ENCODE measurements around the gene FRYL. TPM values are rescaled to one million over a fixed set of nuclear protein-coding genes. Genes with fewer than 3 reads are reported as not detected.
A peak's percentile ranks its signal among the peaks of the same experiment; 100 is the strongest.

The FRYL gene
- total and polyA plus RNA-seq, 2 of the 13 experiments (the other 11 are each of a cell fraction or from before 2014, with no cell fraction given) = 9.7 to 19.6 TPM

- TF ChIP-seq PRDM10 (CRISPR knock-in tag; IDR thresholded peaks at IDR 0.05; ENCODE audit: low read depth) = 0 out of 2 replicates have a peak, but pooled peaks have one; percentile 54
- no peak for TF ChIP-seq THAP7 (CRISPR knock-in tag; IDR thresholded peaks at IDR 0.05)
- no peak for TF ChIP-seq TARDBP (CRISPR knock-in tag; IDR thresholded peaks at IDR 0.05)
- peak; percentile 34; the same call in 1 of the 2 replicates for TF ChIP-seq TBX3 (IDR thresholded peaks at IDR 0.05; ENCODE audit: borderline replicate concordance)
- TF ChIP-seq ZNF180 (CRISPR knock-in tag; IDR thresholded peaks at IDR 0.05; ENCODE audit: borderline replicate concordance, low read depth) = no peak
- no peak for TF ChIP-seq SOX5 (CRISPR knock-in tag; IDR thresholded peaks at IDR 0.05; ENCODE audit: borderline replicate concordance)
- no peak for TF ChIP-seq YEATS4 (CRISPR knock-in tag; IDR thresholded peaks at IDR 0.05; ENCODE audit: borderline replicate concordance)
- TF ChIP-seq ZNF501 (CRISPR knock-in tag; IDR thresholded peaks at IDR 0.05) = no peak
- no peak for TF ChIP-seq KDM3A (CRISPR knock-in tag; IDR thresholded peaks at IDR 0.05; ENCODE audit: low read depth)
- TF ChIP-seq ZNF761 (CRISPR knock-in tag; conservative IDR thresholded peaks at IDR 0.05) = no peak
- TF ChIP-seq SCMH1 (CRISPR knock-in tag; IDR thresholded peaks at IDR 0.05; ENCODE audit: borderline replicate concordance) = no peak
- TF ChIP-seq RNF2 (conservative IDR thresholded peaks at IDR 0.05; ENCODE audit: low read depth) = no peak
- no peak for TF ChIP-seq ZNF891 (CRISPR knock-in tag; IDR thresholded peaks at IDR 0.05)
- TF ChIP-seq ELF4 (CRISPR knock-in tag; IDR thresholded peaks at IDR 0.05; ENCODE audit: borderline replicate concordance) = no peak
- TF ChIP-seq ZNF720 (CRISPR knock-in tag; IDR thresholded peaks at IDR 0.05) = no peak
- TF ChIP-seq MBD4 (IDR thresholded peaks at IDR 0.05; ENCODE audit: borderline replicate concordance, low read length) = no peak
- no peak for TF ChIP-seq GATAD1 (CRISPR knock-in tag; IDR thresholded peaks at IDR 0.05)
- TF ChIP-seq TERF1 (CRISPR knock-in tag; IDR thresholded peaks at IDR 0.05) = no peak
- no peak for TF ChIP-seq ZNF619 (CRISPR knock-in tag; IDR thresholded peaks at IDR 0.05)
- peak; percentile 44; the same call in 1 of the 2 replicates for TF ChIP-seq POGZ (CRISPR knock-in tag; IDR thresholded peaks at IDR 0.05)
- TF ChIP-seq ZNF484 (CRISPR knock-in tag; IDR thresholded peaks at IDR 0.05; ENCODE audit: borderline replicate concordance, low read depth) = no peak
- TF ChIP-seq ZNF564 (CRISPR knock-in tag; IDR thresholded peaks at IDR 0.05) = no peak
- TF ChIP-seq YY1 (IDR thresholded peaks at IDR 0.05; ENCODE audit: insufficient read depth, insufficient replicate concordance, low read depth, low read length) = no peak
- TF ChIP-seq GPBP1L1 (CRISPR knock-in tag; IDR thresholded peaks at IDR 0.05) = no peak
- no peak for TF ChIP-seq FOXC1 (CRISPR knock-in tag; IDR thresholded peaks at IDR 0.05; ENCODE audit: borderline replicate concordance)
These were observed 61.1 kb downstream of the FRYL start (continued) for GRCh38 chr4:48718818-48719465.

Measured in HepG2 (cell line).